Measurements from ENCODE around the gene CEMIP.

DNA sequence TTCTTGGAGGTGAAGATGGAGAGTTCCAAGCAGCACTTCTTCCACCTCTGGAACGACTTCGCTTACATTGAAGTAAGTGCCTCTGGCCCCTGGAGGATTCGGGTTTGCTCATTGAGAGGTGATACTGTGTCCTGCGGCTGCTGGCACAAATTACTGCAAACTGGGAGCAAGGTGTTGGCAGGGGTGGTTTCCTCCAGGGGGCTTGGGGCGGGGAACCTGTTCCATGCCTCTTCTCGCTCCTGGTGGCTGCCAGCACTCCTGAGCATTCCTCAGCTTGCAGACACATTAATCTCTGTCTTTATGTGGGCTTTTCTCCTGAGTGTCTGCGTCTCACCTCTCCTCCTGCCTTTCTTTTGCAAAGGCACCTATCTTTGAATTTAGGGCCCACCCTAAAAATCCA lies 163.1 kb downstream of the CEMIP start:
- TF ChIP-seq CTCF (IDR thresholded peaks at IDR 0.05) (no peak), ZFX (IDR thresholded peaks at IDR 0.05; ENCODE audit: borderline replicate concordance) (no peak)
